H1 (cell line): ENCODE measurements around the gene RPL3. TPM values are rescaled to one million over a fixed set of nuclear protein-coding genes. Genes with fewer than 3 reads are reported as not detected.

ENCODE experiments used
- NANOG ChIP-seq: IDR thresholded peaks from 2 replicates; pipeline ENCODE4 v1.6.1; 2011; ENCODE audit warnings: low read length, low read depth, mild to moderate bottlenecking, inconsistent platforms; ENCODE audit not compliant: insufficient read depth, poor library complexity, severe bottlenecking
- RBBP5 ChIP-seq: IDR thresholded peaks from 2 replicates; pipeline ENCODE4 v1.7.1; 2012; ENCODE audit warnings: low read depth, mild to moderate bottlenecking, inconsistent platforms, low read length, moderate library complexity, borderline replicate concordance
- SIN3A ChIP-seq, 2 experiments: IDR thresholded peaks in 1 of 2; conservative IDR thresholded peaks in 1 of 2; 2 replicates each; pipeline ENCODE4 v1.6.1; 2011 to 2012; ENCODE audit warnings: low read length in 2 of 2, improper control_type of control experiment in 1 of 2, low read depth in 1 of 2, mild to moderate bottlenecking in 1 of 2
- SP2 ChIP-seq: IDR thresholded peaks from 2 replicates; pipeline ENCODE4 v1.6.1; 2012; ENCODE audit warnings: mild to moderate bottlenecking, low read length, inconsistent platforms
- TCF12 ChIP-seq: IDR thresholded peaks from 2 replicates; pipeline ENCODE4 v1.6.1; 2011; ENCODE audit warnings: low read depth, mild to moderate bottlenecking, low read length
- polyA plus RNA-seq, 7 experiments: library from polyadenylated mRNA; depleted of rRNA in 3 of 7; stranded (reverse) in 5 of 7; unstranded in 2 of 7; fragments of >200 nt in 5 of 7; fragments of 200-250 nt in 2 of 7; gene quantifications; 1 replicate in 5 of 7; 2 replicates in 1 of 7; 4 replicates in 1 of 7; pipeline versions ENCODE4 v1.2.1 to v1.2.3, GENCODE V29; 2011 to 2013; ENCODE audit warnings: missing spikeins in 2 of 7, mixed read lengths in 2 of 7
- total RNA-seq: library from RNA; stranded (reverse); fragmentation: NEBNext Ultra II Directional; extraction: Animal tissue kit (Norgen Biotek cat#: 25700); gene quantifications from 2 replicates; pipeline ENCODE4 v1.2.1, GENCODE V29; 2021
- TF ChIP-seq, protein P1 (sequence below): fragments of 300-600 bp; sonication (generic); IDR thresholded peaks from 2 replicates; pipeline ENCODE4 v1.7.1; 2012; ENCODE audit warnings: low read length, moderate library complexity, mild to moderate bottlenecking, inconsistent platforms; ENCODE audit not compliant: insufficient replicate concordance
- TF ChIP-seq, protein P2 (sequence below): IDR thresholded peaks from 2 replicates; pipeline ENCODE4 v1.6.1; 2012; ENCODE audit warnings: low read length, inconsistent platforms

The RPL3 gene
- total and polyA plus RNA-seq, 2 of the 8 experiments (the other 6 are each of a cell fraction or from before 2014, with no cell fraction given), result 2,865 to 5,466 TPM

GRCh38 chr22:39306456-39307361 lies 12.7 kb downstream of the RPL3 start (continued):
- TF ChIP-seq, protein P1, sequence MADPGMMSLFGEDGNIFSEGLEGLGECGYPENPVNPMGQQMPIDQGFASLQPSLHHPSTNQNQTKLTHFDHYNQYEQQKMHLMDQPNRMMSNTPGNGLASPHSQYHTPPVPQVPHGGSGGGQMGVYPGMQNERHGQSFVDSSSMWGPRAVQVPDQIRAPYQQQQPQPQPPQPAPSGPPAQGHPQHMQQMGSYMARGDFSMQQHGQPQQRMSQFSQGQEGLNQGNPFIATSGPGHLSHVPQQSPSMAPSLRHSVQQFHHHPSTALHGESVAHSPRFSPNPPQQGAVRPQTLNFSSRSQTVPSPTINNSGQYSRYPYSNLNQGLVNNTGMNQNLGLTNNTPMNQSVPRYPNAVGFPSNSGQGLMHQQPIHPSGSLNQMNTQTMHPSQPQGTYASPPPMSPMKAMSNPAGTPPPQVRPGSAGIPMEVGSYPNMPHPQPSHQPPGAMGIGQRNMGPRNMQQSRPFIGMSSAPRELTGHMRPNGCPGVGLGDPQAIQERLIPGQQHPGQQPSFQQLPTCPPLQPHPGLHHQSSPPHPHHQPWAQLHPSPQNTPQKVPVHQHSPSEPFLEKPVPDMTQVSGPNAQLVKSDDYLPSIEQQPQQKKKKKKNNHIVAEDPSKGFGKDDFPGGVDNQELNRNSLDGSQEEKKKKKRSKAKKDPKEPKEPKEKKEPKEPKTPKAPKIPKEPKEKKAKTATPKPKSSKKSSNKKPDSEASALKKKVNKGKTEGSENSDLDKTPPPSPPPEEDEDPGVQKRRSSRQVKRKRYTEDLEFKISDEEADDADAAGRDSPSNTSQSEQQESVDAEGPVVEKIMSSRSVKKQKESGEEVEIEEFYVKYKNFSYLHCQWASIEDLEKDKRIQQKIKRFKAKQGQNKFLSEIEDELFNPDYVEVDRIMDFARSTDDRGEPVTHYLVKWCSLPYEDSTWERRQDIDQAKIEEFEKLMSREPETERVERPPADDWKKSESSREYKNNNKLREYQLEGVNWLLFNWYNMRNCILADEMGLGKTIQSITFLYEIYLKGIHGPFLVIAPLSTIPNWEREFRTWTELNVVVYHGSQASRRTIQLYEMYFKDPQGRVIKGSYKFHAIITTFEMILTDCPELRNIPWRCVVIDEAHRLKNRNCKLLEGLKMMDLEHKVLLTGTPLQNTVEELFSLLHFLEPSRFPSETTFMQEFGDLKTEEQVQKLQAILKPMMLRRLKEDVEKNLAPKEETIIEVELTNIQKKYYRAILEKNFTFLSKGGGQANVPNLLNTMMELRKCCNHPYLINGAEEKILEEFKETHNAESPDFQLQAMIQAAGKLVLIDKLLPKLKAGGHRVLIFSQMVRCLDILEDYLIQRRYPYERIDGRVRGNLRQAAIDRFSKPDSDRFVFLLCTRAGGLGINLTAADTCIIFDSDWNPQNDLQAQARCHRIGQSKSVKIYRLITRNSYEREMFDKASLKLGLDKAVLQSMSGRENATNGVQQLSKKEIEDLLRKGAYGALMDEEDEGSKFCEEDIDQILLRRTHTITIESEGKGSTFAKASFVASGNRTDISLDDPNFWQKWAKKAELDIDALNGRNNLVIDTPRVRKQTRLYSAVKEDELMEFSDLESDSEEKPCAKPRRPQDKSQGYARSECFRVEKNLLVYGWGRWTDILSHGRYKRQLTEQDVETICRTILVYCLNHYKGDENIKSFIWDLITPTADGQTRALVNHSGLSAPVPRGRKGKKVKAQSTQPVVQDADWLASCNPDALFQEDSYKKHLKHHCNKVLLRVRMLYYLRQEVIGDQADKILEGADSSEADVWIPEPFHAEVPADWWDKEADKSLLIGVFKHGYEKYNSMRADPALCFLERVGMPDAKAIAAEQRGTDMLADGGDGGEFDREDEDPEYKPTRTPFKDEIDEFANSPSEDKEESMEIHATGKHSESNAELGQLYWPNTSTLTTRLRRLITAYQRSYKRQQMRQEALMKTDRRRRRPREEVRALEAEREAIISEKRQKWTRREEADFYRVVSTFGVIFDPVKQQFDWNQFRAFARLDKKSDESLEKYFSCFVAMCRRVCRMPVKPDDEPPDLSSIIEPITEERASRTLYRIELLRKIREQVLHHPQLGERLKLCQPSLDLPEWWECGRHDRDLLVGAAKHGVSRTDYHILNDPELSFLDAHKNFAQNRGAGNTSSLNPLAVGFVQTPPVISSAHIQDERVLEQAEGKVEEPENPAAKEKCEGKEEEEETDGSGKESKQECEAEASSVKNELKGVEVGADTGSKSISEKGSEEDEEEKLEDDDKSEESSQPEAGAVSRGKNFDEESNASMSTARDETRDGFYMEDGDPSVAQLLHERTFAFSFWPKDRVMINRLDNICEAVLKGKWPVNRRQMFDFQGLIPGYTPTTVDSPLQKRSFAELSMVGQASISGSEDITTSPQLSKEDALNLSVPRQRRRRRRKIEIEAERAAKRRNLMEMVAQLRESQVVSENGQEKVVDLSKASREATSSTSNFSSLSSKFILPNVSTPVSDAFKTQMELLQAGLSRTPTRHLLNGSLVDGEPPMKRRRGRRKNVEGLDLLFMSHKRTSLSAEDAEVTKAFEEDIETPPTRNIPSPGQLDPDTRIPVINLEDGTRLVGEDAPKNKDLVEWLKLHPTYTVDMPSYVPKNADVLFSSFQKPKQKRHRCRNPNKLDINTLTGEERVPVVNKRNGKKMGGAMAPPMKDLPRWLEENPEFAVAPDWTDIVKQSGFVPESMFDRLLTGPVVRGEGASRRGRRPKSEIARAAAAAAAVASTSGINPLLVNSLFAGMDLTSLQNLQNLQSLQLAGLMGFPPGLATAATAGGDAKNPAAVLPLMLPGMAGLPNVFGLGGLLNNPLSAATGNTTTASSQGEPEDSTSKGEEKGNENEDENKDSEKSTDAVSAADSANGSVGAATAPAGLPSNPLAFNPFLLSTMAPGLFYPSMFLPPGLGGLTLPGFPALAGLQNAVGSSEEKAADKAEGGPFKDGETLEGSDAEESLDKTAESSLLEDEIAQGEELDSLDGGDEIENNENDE, result no peak
- TF ChIP-seq TCF12, result no peak
- peak in 1 of 2 experiments; percentile 81; a peak in 1 of 4 replicates for TF ChIP-seq SIN3A (conservative IDR thresholded peaks at IDR 0.05 in 1 of 2, IDR thresholded peaks at IDR 0.05 in 1 of 2; ENCODE audit: low read depth in 1 of 2, low read length in 2 of 2)
- TF ChIP-seq, protein P2, sequence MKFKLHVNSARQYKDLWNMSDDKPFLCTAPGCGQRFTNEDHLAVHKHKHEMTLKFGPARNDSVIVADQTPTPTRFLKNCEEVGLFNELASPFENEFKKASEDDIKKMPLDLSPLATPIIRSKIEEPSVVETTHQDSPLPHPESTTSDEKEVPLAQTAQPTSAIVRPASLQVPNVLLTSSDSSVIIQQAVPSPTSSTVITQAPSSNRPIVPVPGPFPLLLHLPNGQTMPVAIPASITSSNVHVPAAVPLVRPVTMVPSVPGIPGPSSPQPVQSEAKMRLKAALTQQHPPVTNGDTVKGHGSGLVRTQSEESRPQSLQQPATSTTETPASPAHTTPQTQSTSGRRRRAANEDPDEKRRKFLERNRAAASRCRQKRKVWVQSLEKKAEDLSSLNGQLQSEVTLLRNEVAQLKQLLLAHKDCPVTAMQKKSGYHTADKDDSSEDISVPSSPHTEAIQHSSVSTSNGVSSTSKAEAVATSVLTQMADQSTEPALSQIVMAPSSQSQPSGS, result no peak
- TF ChIP-seq RBBP5, result no peak
- no peak for TF ChIP-seq NANOG
- no peak for TF ChIP-seq SP2
